HCT116 (cell line): ENCODE measurements around the gene PYGB. TPM values are rescaled to one million over a fixed set of nuclear protein-coding genes. Genes with fewer than 3 reads are reported as not detected.

Experiments used
- ATAC-seq: fragments of 200-7000 bp; cut with Tn5 transposase; 2 replicates; pipeline ENCODE4 v1.9.1; 2020; ENCODE audit warnings: mild to moderate bottlenecking, moderate library complexity
- BruUV-seq: library from RNA; stranded (reverse); fragments of 400-500 nt; replicated peaks from 2 replicates; lab custom pipeline; 2021; lab: Mats Ljungman, UMichigan
- CTCF ChIA-PET: fragments of 300-600 bp; sonication (Branson Sonifier 250); formaldehyde crosslinking; loops from one replicate; lab custom pipeline; 2021; ENCODE audit warnings: antibody characterized with exemption; lab: Charles Lee
- POLR2A ChIA-PET: fragments of 300-600, 350-600 bp; sonication (Branson Sonifier 250); formaldehyde crosslinking; loops from one replicate; lab custom pipeline; 2021; ENCODE audit warnings: antibody characterized with exemption; lab: Charles Lee
- RAD21 ChIA-PET, 2 experiments: fragments of 300-600 bp; sonication (Branson Sonifier 250); formaldehyde crosslinking; loops; one replicate each; lab custom pipeline; 2023; ENCODE audit warnings: low total read pairs in 2 of 2; ENCODE audit not compliant: uncharacterized antibody in 2 of 2, unreplicated experiment in 2 of 2, low non-redundant PET in 1 of 2; lab: Charles Lee
- DNase-seq: peaks from one replicate; pipeline ENCODE4 v3.0.0-alpha.2; 2010; ENCODE audit warnings: low read depth, low spot score
- H2AFZ ChIP-seq: fragments of 200-600 bp; shearing (Covaris generic), sonication (generic); 2 replicates; pipeline ENCODE4 v1.6.1; 2017; ENCODE audit warnings: low read depth, mixed run types, mixed read lengths, antibody characterized with exemption, low read length; ENCODE audit not compliant: poor library complexity, severe bottlenecking
- H3K27ac ChIP-seq: 2 replicates; pipeline ENCODE4 v1.5.1; 2012; ENCODE audit warnings: low read depth, low read length
- H3K27me3 ChIP-seq: fragments of 200-600 bp; sonication (generic); 2 replicates; pipeline ENCODE4 v1.6.1; 2016; ENCODE audit warnings: mixed run types, low read length, mixed read lengths; ENCODE audit not compliant: insufficient read depth
- H3K36me3 ChIP-seq, 2 experiments: fragments of 200-500 bp in 1 of 2; fragments of 200-600 bp in 1 of 2; sonication (Bioruptor generic) in 1 of 2; sonication (generic) in 1 of 2; 2 replicates each; pipeline versions ENCODE4 v1.5.1 to v1.6.1; 2014 to 2016; ENCODE audit warnings: low read length in 2 of 2, inconsistent platforms in 1 of 2, mixed read lengths in 1 of 2, mixed run types in 1 of 2; ENCODE audit not compliant: insufficient read depth in 2 of 2, control insufficient read depth in 1 of 2
- H3K4me1 ChIP-seq, 2 experiments: fragments of 200-600 bp in 1 of 2; sonication (generic) in 1 of 2; 2 replicates each; pipeline versions ENCODE4 v1.5.1 to v1.6.1; 2012 to 2017; ENCODE audit warnings: low read length in 2 of 2, inconsistent platforms in 1 of 2, mild to moderate bottlenecking in 1 of 2, mixed read lengths in 1 of 2, mixed run types in 1 of 2, moderate library complexity in 1 of 2; ENCODE audit not compliant: insufficient read depth in 2 of 2, control insufficient read depth in 1 of 2
- H3K4me2 ChIP-seq: fragments of 200-600 bp; sonication (generic); 2 replicates; pipeline ENCODE4 v1.6.1; 2017; ENCODE audit warnings: mixed run types, low read length, mixed read lengths
- H3K4me3 ChIP-seq, 2 experiments: fragments of 200-600 bp in 1 of 2; sonication (generic) in 1 of 2; replicated peaks in 1 of 2; 2 replicates each; pipeline ENCODE4 v1.5.1; 2011 to 2016; ENCODE audit warnings: low read length in 2 of 2, control low read depth in 1 of 2, low read depth in 1 of 2, mild to moderate bottlenecking in 1 of 2, mixed read lengths in 1 of 2, mixed run types in 1 of 2
- H3K79me2 ChIP-seq: fragments of 200-600 bp; sonication (generic); 2 replicates; pipeline ENCODE4 v1.6.1; 2017; ENCODE audit warnings: mild to moderate bottlenecking, mixed run types, low read length, moderate library complexity, mixed read lengths; ENCODE audit not compliant: insufficient read depth
- H3K9ac ChIP-seq: fragments of 200-600 bp; sonication (generic); 2 replicates; pipeline ENCODE4 v1.6.1; 2016; ENCODE audit warnings: low read length, mixed read lengths
- H3K9me2 ChIP-seq: fragments of 200-600 bp; sonication (generic), shearing (Covaris generic); 2 replicates; pipeline ENCODE4 v1.6.1; 2017; ENCODE audit warnings: mixed run types, mild to moderate bottlenecking, moderate library complexity; ENCODE audit not compliant: insufficient read depth
- H3K9me3 ChIP-seq, 2 experiments: fragments of 200-500 bp in 1 of 2; fragments of 200-600 bp in 1 of 2; sonication (Bioruptor generic) in 1 of 2; sonication (generic) in 1 of 2; 2 replicates each; pipeline ENCODE4 v1.6.1; 2014 to 2017; ENCODE audit warnings: low read length in 2 of 2, mixed read lengths in 2 of 2, inconsistent platforms in 1 of 2, low read depth in 1 of 2, mild to moderate bottlenecking in 1 of 2, mixed run types in 1 of 2, moderate library complexity in 1 of 2; ENCODE audit not compliant: control insufficient read depth in 1 of 2, insufficient read depth in 1 of 2
- H4K20me1 ChIP-seq: fragments of 200-600 bp; sonication (generic), shearing (Covaris generic); 2 replicates; pipeline ENCODE4 v1.6.1; 2017; ENCODE audit warnings: mixed run types, mild to moderate bottlenecking, moderate library complexity; ENCODE audit not compliant: insufficient read depth
- CBX3 ChIP-seq: IDR thresholded peaks from 2 replicates; pipeline ENCODE4 v1.6.1; 2012; ENCODE audit warnings: low read depth
- CEBPB ChIP-seq: IDR thresholded peaks from 2 replicates; pipeline ENCODE4 v1.6.1; 2012; ENCODE audit warnings: low read depth
- ELF1 ChIP-seq: IDR thresholded peaks from 2 replicates; pipeline ENCODE4 v1.6.1; 2012; ENCODE audit warnings: low read depth, borderline replicate concordance
- EZH2phosphoT487 ChIP-seq: fragments of 200-600 bp; IDR thresholded peaks from 2 replicates; pipeline ENCODE4 v1.6.1; 2018; ENCODE audit warnings: antibody characterized with exemption, borderline replicate concordance
- FOSL1 ChIP-seq: IDR thresholded peaks from 2 replicates; pipeline ENCODE4 v1.6.1; 2012; ENCODE audit warnings: low read depth
- JUND ChIP-seq: IDR thresholded peaks from 2 replicates; pipeline ENCODE4 v1.6.1; 2012
- SIN3A ChIP-seq: IDR thresholded peaks from 2 replicates; pipeline ENCODE4 v1.6.1; 2012; ENCODE audit warnings: low read depth
- SP1 ChIP-seq: IDR thresholded peaks from 2 replicates; pipeline ENCODE4 v1.6.1; 2012; ENCODE audit warnings: low read depth
- ZFX ChIP-seq: fragments of 450-650 bp; IDR thresholded peaks from 2 replicates; pipeline ENCODE4 v1.6.1; 2017
- intact Hi-C: fragments of 100-400 bp; cut with micrococcal nuclease; formaldehyde crosslinking; loops from 2 replicates; pipeline ENCODE4 v1.10.0; 2022
- total RNA-seq: library from RNA; stranded (reverse); gene quantifications from one replicate; pipeline ENCODE4 v1.2.1, GENCODE V29; 2021; ENCODE audit not compliant: unreplicated experiment
- TF ChIP-seq, protein P1 (sequence below): IDR thresholded peaks from 2 replicates; pipeline ENCODE4 v1.6.1; 2012; ENCODE audit warnings: low read depth
- TF ChIP-seq, protein P2 (sequence below), 3 experiments: fragments of 200-600 bp in 1 of 3; sonication (generic) in 1 of 3; IDR thresholded peaks in 2 of 3; conservative IDR thresholded peaks in 1 of 3; 2 replicates each; pipeline ENCODE4 v1.5.1; 2012 to 2017; ENCODE audit warnings: low read depth in 2 of 3, low read length in 2 of 3, antibody characterized with exemption in 1 of 3, borderline replicate concordance in 1 of 3, control low read depth in 1 of 3, mild to moderate bottlenecking in 1 of 3, mixed read lengths in 1 of 3, mixed run types in 1 of 3, moderate library complexity in 1 of 3; ENCODE audit not compliant: insufficient read depth in 1 of 3
- TF ChIP-seq, protein P3 (sequence below): IDR thresholded peaks from 2 replicates; pipeline ENCODE4 v1.6.1; 2012

Gene PYGB
- total RNA-seq, 1 experiment from 2014 or later: 87.8 TPM

DNA sequence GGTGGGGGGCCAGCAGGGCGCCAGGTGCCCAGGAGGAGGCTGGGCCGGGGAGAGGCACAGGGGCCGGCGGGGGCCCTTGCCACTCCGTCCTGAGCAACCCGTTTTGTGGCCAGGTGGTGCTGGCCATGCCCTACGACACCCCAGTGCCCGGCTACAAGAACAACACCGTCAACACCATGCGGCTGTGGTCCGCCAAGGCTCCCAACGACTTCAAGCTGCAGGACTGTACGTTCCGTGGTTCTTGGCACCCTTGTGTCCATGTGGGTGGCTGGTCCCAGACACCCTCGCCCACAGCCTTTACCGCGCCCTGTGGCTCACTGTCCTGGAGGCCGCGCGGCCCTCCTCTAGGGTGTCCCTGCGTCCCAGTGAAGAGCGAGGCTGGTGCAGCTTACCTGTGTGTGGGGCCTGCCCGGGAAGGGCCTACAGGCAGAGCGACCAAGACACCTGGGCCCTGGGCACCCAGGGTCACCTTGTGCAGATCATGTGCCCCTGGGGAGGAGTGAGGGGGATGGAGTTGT, 28.7 kb downstream of the PYGB start:
- Histone ChIP-seq H3K27me3 (no peaks in the 10 kb centered on the region), H3K9me3 (no peaks in the 10 kb centered on the region), H3K9me2 (no peaks in the 10 kb centered on the region), H3K27ac (no peak overlapping the region), H4K20me1 (no peaks in the 10 kb centered on the region), H3K79me2 (no peaks in the 10 kb centered on the region), H3K4me1 (no peaks in the 10 kb centered on the region), H3K9ac (no peak overlapping the region), H2AFZ (no peak overlapping the region), H3K36me3 (peaks cover 0 to 3% of the 10 kb centered on the region in 2 experiments; a peak in 2 of 4 replicates), H3K4me3 (no peak overlapping the region), H3K4me2 (no peak overlapping the region)
- ChIA-PET CTCF (no interaction called here), RAD21 (no interaction called here), POLR2A (no interaction called here)
- intact Hi-C loops: no loop called here
- DNase-seq: no peak
- no peak for TF ChIP-seq FOSL1
- no peak for TF ChIP-seq ZFX
- no peak for TF ChIP-seq JUND
- no peak for TF ChIP-seq EZH2phosphoT487
- no peak for TF ChIP-seq SP1
- TF ChIP-seq SIN3A: no peak
- TF ChIP-seq, protein P1, sequence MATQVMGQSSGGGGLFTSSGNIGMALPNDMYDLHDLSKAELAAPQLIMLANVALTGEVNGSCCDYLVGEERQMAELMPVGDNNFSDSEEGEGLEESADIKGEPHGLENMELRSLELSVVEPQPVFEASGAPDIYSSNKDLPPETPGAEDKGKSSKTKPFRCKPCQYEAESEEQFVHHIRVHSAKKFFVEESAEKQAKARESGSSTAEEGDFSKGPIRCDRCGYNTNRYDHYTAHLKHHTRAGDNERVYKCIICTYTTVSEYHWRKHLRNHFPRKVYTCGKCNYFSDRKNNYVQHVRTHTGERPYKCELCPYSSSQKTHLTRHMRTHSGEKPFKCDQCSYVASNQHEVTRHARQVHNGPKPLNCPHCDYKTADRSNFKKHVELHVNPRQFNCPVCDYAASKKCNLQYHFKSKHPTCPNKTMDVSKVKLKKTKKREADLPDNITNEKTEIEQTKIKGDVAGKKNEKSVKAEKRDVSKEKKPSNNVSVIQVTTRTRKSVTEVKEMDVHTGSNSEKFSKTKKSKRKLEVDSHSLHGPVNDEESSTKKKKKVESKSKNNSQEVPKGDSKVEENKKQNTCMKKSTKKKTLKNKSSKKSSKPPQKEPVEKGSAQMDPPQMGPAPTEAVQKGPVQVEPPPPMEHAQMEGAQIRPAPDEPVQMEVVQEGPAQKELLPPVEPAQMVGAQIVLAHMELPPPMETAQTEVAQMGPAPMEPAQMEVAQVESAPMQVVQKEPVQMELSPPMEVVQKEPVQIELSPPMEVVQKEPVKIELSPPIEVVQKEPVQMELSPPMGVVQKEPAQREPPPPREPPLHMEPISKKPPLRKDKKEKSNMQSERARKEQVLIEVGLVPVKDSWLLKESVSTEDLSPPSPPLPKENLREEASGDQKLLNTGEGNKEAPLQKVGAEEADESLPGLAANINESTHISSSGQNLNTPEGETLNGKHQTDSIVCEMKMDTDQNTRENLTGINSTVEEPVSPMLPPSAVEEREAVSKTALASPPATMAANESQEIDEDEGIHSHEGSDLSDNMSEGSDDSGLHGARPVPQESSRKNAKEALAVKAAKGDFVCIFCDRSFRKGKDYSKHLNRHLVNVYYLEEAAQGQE: no peak
- TF ChIP-seq, protein P2, sequence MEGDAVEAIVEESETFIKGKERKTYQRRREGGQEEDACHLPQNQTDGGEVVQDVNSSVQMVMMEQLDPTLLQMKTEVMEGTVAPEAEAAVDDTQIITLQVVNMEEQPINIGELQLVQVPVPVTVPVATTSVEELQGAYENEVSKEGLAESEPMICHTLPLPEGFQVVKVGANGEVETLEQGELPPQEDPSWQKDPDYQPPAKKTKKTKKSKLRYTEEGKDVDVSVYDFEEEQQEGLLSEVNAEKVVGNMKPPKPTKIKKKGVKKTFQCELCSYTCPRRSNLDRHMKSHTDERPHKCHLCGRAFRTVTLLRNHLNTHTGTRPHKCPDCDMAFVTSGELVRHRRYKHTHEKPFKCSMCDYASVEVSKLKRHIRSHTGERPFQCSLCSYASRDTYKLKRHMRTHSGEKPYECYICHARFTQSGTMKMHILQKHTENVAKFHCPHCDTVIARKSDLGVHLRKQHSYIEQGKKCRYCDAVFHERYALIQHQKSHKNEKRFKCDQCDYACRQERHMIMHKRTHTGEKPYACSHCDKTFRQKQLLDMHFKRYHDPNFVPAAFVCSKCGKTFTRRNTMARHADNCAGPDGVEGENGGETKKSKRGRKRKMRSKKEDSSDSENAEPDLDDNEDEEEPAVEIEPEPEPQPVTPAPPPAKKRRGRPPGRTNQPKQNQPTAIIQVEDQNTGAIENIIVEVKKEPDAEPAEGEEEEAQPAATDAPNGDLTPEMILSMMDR (IDR thresholded peaks at IDR 0.05 in 2 of 3, conservative IDR thresholded peaks at IDR 0.05 in 1 of 3; ENCODE audit: borderline replicate concordance in 1 of 3, insufficient read depth in 1 of 3, low read depth in 2 of 3, low read length in 2 of 3): no peak
- no peak for TF ChIP-seq CBX3
- TF ChIP-seq ELF1: no peak
- TF ChIP-seq, protein P3, sequence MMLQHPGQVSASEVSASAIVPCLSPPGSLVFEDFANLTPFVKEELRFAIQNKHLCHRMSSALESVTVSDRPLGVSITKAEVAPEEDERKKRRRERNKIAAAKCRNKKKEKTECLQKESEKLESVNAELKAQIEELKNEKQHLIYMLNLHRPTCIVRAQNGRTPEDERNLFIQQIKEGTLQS: no peak
- no peak for TF ChIP-seq CEBPB
- BruUV-seq: no TSS peak
- ATAC-seq: no peak
